Stomach (tissue), 9 donors: Measurements from ENCODE around the gene SNCB. TPM values are rescaled to one million over a fixed set of nuclear protein-coding genes. Genes with fewer than 3 reads are reported as not detected.

Experiments
- DNase-seq, 2 donors: peaks; one replicate each; pipeline versions ENCODE4 v3.0.0 to v3.0.0-alpha.2; 2013 to 2019
- H3K27ac ChIP-seq, 5 donors: fragments of 200-600 bp in 4 of 5; sonication (generic) in 4 of 5; one replicate each; pipeline ENCODE4 v1.5.1; 2013 to 2019; ENCODE audit warnings: mild to moderate bottlenecking in 1 of 5, moderate library complexity in 1 of 5
- H3K27me3 ChIP-seq, 3 donors: fragments of 200-600 bp; sonication (generic); one replicate each; pipeline ENCODE4 v1.5.1; 2017 to 2019; ENCODE audit warnings: mixed run types in 1 of 3
- H3K36me3 ChIP-seq, 4 donors: fragments of 200-600 bp; sonication (generic); 1 replicate in 3 of 4; 2 replicates in 1 of 4; pipeline ENCODE4 v1.5.1; 2016 to 2019
- H3K4me1 ChIP-seq, 4 donors: fragments of 200-600 bp; sonication (generic); one replicate each; pipeline ENCODE4 v1.5.1; 2016 to 2019
- H3K4me3 ChIP-seq, 4 donors: fragments of 200-600 bp; sonication (generic) in 3 of 4; one replicate each; pipeline ENCODE4 v1.5.1; 2016 to 2019; ENCODE audit warnings: mild to moderate bottlenecking in 1 of 4
- H3K9me3 ChIP-seq, 4 donors: fragments of 200-600 bp; sonication (generic); one replicate each; pipeline ENCODE4 v1.5.1; 2016 to 2019
- EP300 ChIP-seq: sonication (generic); formaldehyde crosslinking; IDR thresholded peaks from one replicate; pipeline ENCODE4 v1.6.1; 2017; ENCODE audit warnings: antibody characterized with exemption
- POLR2A ChIP-seq, 4 donors: fragments of 450-650 bp; IDR thresholded peaks; one replicate each; pipeline ENCODE4 v1.6.1; 2016; ENCODE audit warnings: antibody characterized with exemption in 4 of 4, control low read depth in 2 of 4, mild to moderate bottlenecking in 1 of 4, moderate library complexity in 1 of 4
- POLR2AphosphoS5 ChIP-seq, 3 donors: sonication (generic); formaldehyde crosslinking; IDR thresholded peaks; one replicate each; pipeline ENCODE4 v1.6.1; 2016; ENCODE audit warnings: antibody characterized with exemption in 3 of 3
- WGBS, 5 donors: extraction: QIAGEN DNeasy Blood & Tissue Kit in 3 of 5; methylation state at CpG; one replicate each; pipeline versions ENCODE4 v1.1.5 to v1.1.7; 2013 to 2018; 5-methylcytosine and 5-hydroxymethylcytosine counted together
- intact Hi-C: fragments of 100-400 bp; cut with DNase I; formaldehyde crosslinking; loops from one replicate; pipeline ENCODE4 v1.15.1; 2023; ENCODE audit warnings: low total_unique reads
- polyA plus RNA-seq, 3 donors: library from polyadenylated mRNA; stranded (reverse); fragments of 200-250 nt; gene quantifications; one replicate each; pipeline ENCODE4 v1.2.3, GENCODE V29; 2013
- total RNA-seq, 5 donors: library from RNA; depleted of rRNA; stranded (reverse); fragments of >200 nt; gene quantifications; one replicate each; pipeline versions ENCODE4 v1.1.0 to v1.2.3, GENCODE V29; 2014 to 2016
- TF ChIP-seq, protein P1 (sequence below), 7 experiments: fragments of 450-650 bp in 4 of 7; fragments of 200-600 bp in 3 of 7; sonication (generic) in 3 of 7; IDR thresholded peaks; one replicate each; pipeline ENCODE4 v1.5.1; 2016 to 2019; ENCODE audit warnings: antibody characterized with exemption in 7 of 7, control low read depth in 2 of 7, mild to moderate bottlenecking in 1 of 7
- donor health status: healthy with polysubstance abuse.
- donor health status: Bipolar disorder and iron deficiency.
- donor health status: healthy.

The SNCB gene
- total and polyA plus RNA-seq, 8 donors, result not detected

DNA sequence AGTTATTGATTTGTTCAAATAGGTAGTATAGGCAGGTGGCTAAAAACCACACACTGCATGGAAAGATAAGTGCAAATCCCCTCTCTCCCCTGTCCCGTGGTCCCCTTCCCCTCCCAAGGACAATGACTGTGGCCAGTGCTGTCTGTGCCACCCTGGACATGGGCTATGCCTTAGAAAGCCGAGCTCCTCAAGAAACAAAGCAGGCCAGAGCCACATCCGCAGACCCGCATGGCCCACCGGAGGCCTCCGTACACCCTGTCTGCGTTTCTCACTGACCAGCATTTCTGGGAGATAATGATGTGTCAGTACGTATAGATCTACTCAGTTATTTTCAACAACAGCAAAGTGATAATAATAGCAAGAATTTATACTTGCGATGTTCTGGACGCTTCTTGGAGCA is 33.2 kb upstream of the SNCB start:
- intact Hi-C loops, result no loop called here

DNA sequence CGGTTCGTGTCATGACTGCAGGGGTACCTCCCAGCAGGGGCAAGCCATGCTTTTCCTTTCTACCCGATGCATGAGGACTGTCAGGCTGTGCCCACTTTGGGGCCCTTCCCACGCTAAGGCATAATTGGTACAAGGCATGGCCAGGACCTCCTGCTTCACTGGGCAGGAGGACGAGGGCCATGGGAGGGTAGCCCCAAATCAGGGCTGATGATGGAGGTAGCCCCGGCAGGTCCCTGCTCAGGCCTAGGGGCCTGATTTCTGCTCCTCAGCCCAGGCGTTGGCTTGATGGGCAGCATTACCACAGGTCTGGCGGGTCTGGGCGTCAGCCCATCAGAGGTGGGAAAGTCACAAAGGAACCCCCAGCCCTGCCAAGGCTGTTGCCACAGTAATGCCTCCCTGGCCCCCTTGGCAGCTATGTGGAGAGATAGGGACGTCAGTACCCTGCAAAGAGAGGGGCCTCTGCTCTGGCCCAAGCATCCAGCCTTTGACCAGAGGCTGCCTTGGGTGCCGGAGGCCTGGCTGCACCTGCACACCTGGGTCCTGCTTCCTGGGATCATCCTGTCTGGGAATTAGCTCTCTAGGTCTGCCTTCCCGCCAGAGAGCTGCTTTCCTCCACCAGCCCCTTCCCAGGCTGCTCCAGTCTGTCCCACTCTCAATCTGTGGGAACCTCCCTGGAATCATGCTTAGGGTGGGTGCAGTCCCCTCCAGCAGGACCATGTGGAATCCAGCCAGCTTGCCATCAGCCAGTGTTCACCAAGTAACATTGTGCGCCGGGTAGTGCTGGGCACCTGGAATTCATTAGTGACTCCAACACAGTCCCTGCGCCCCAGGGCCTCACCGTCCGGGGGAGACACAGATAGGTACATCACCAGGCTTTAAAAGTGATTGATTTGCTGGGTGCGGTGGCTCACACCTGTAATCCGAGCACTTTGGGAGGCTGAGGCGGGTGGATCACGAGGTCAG is 32.3 kb upstream of the SNCB start:
- peaks cover 0 to 53% (median 17%) of the 10 kb centered on the region in 3 donors for H3K27me3 ChIP-seq
- peaks cover 9 to 31% (median 26%) of the 10 kb centered on the region in 4 donors for H3K4me1 ChIP-seq
- no peak for DNase-seq
- intact Hi-C loops, result no loop called here
- peaks cover 0 to 3% (median 2%) of the 10 kb centered on the region in 4 donors for H3K36me3 ChIP-seq
- H3K9me3 ChIP-seq, result no peaks in the 10 kb centered on the region
- no peak overlapping the region for H3K4me3 ChIP-seq
- H3K27ac ChIP-seq, result no peak overlapping the region
- no peak for TF ChIP-seq POLR2AphosphoS5 (IDR thresholded peaks at IDR 0.05)
- TF ChIP-seq POLR2A (IDR thresholded peaks at IDR 0.05), result no peak
- TF ChIP-seq EP300, result no peak
- TF ChIP-seq, protein P1, sequence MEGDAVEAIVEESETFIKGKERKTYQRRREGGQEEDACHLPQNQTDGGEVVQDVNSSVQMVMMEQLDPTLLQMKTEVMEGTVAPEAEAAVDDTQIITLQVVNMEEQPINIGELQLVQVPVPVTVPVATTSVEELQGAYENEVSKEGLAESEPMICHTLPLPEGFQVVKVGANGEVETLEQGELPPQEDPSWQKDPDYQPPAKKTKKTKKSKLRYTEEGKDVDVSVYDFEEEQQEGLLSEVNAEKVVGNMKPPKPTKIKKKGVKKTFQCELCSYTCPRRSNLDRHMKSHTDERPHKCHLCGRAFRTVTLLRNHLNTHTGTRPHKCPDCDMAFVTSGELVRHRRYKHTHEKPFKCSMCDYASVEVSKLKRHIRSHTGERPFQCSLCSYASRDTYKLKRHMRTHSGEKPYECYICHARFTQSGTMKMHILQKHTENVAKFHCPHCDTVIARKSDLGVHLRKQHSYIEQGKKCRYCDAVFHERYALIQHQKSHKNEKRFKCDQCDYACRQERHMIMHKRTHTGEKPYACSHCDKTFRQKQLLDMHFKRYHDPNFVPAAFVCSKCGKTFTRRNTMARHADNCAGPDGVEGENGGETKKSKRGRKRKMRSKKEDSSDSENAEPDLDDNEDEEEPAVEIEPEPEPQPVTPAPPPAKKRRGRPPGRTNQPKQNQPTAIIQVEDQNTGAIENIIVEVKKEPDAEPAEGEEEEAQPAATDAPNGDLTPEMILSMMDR (IDR thresholded peaks at IDR 0.05), result no peak
- WGBS, 5 donors, result 82 to 89% (median 83%) methylated on average over 13 to 21 of the region's 21 CpGs

More for the DNA sequence above, 33.2 kb upstream of the SNCB start:
- DNase-seq, result no peak
- H3K9me3 ChIP-seq, result no peaks in the 10 kb centered on the region
- H3K4me3 ChIP-seq, result no peak overlapping the region
- H3K27me3 ChIP-seq, result peaks cover 0 to 62% (median 17%) of the 10 kb centered on the region in 3 donors
- 79 to 87% (median 83%) methylated on average over 10 of the region's 10 CpGs for WGBS, 5 donors
- H3K27ac ChIP-seq, result no peak overlapping the region
- H3K36me3 ChIP-seq, result no peaks in the 10 kb centered on the region
- TF ChIP-seq, protein P1 (IDR thresholded peaks at IDR 0.05), result no peak
- no peak for TF ChIP-seq POLR2AphosphoS5 (IDR thresholded peaks at IDR 0.05)
- TF ChIP-seq POLR2A (IDR thresholded peaks at IDR 0.05), result no peak
- TF ChIP-seq EP300, result no peak
- H3K4me1 ChIP-seq, result peaks cover 6 to 22% (median 17%) of the 10 kb centered on the region in 4 donors

DNA sequence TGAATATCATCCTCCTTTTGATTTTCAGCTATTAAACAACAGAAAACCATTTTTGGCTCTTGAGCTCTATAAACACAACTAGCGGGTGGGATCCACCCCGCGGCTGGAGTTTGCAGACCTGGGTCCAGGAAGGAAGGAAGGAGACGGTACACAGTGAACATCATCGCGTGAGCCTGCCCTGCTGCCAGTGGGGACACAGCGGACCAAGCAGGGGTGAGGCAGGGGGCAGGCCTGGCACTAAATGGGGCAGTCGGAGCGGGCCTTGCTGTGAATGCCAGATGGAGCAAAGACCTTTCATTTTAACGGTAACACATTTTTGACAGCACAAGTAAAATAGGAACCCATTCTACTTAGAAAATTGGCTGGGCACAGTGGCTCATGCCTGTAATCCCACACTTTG is 31.3 kb upstream of the SNCB start:
- intact Hi-C loops, result no loop called here

More for the DNA sequence above, 31.3 kb upstream of the SNCB start:
- Histone ChIP-seq H3K4me3 (no peak overlapping the region), H3K27me3 (peaks cover 0 to 50% (median 17%) of the 10 kb centered on the region in 3 donors), H3K4me1 (peaks cover 9 to 31% (median 26%) of the 10 kb centered on the region in 4 donors), H3K27ac (no peak overlapping the region), H3K36me3 (peaks cover 0 to 13% (median 12%) of the 10 kb centered on the region in 4 donors), H3K9me3 (no peaks in the 10 kb centered on the region)
- DNase-seq, result no peak
- TF ChIP-seq POLR2AphosphoS5 (IDR thresholded peaks at IDR 0.05) (no peak), EP300 (no peak), POLR2A (IDR thresholded peaks at IDR 0.05) (no peak)
- TF ChIP-seq, protein P1 (IDR thresholded peaks at IDR 0.05), result no peak
- 76 to 83% (median 80%) methylated on average over 10 of the region's 10 CpGs for WGBS, 5 donors
